ENCODE results near the gene SLC50A1. TPM values are rescaled to one million over a fixed set of nuclear protein-coding genes. Genes with fewer than 3 reads are reported as not detected.

The SLC50A1 gene, protein sequence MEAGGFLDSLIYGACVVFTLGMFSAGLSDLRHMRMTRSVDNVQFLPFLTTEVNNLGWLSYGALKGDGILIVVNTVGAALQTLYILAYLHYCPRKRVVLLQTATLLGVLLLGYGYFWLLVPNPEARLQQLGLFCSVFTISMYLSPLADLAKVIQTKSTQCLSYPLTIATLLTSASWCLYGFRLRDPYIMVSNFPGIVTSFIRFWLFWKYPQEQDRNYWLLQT
- total RNA-seq, result 100 to 1,000 TPM; 102 to 130 TPM

GRCh38 chr1:155135415-155136028 lies at the start of gene SLC50A1:
Gene SLC50A1 (plus strand): TSS chr1:155135852. CDS start chr1:155135912, 60 bp downstream.
- H3K9ac ChIP-seq (ENCODE audit: low read depth in 2 of 2, low read length in 2 of 2), result peak within 1 kb of the TSS; percentile 97
- TF ChIP-seq, protein P1, sequence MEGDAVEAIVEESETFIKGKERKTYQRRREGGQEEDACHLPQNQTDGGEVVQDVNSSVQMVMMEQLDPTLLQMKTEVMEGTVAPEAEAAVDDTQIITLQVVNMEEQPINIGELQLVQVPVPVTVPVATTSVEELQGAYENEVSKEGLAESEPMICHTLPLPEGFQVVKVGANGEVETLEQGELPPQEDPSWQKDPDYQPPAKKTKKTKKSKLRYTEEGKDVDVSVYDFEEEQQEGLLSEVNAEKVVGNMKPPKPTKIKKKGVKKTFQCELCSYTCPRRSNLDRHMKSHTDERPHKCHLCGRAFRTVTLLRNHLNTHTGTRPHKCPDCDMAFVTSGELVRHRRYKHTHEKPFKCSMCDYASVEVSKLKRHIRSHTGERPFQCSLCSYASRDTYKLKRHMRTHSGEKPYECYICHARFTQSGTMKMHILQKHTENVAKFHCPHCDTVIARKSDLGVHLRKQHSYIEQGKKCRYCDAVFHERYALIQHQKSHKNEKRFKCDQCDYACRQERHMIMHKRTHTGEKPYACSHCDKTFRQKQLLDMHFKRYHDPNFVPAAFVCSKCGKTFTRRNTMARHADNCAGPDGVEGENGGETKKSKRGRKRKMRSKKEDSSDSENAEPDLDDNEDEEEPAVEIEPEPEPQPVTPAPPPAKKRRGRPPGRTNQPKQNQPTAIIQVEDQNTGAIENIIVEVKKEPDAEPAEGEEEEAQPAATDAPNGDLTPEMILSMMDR (IDR thresholded peaks at IDR 0.05), result peak; percentile 21
- intact Hi-C loops (cut with DNase I), result no loop called here
- peaks cover 6% of the 10 kb centered on the region for H3K36me3 ChIP-seq
- peaks cover 20% of the 10 kb centered on the region for H3K4me1 ChIP-seq
- H3K27ac ChIP-seq, result peak within 1 kb of the TSS; percentile 98
- peak within 1 kb of the TSS; percentile 45 for H3K4me3 ChIP-seq
- H3K27me3 ChIP-seq, result no peaks in the 10 kb centered on the region
- DNase-seq, result peak; percentile 95
- no peaks in the 10 kb centered on the region for H3K9me3 ChIP-seq

GRCh38 chr1:155086128-155086741 lies 49.4 kb upstream of the SLC50A1 start:
- peak overlapping the region; percentile 95 for H3K27ac ChIP-seq
- H3K9me3 ChIP-seq, result no peaks in the 10 kb centered on the region
- TF ChIP-seq, protein P1 (IDR thresholded peaks at IDR 0.05), result peak; percentile 99
- peaks cover 11% of the 10 kb centered on the region for H3K27me3 ChIP-seq
- H3K36me3 ChIP-seq, result no peaks in the 10 kb centered on the region
- intact Hi-C loops (cut with DNase I), result no loop called here
- H3K4me1 ChIP-seq, result peaks cover 29% of the 10 kb centered on the region
- DNase-seq, result peak; percentile 77
- H3K9ac ChIP-seq (ENCODE audit: low read depth in 2 of 2, low read length in 2 of 2), result peak overlapping the region in 1 of 2 donors; percentile 86
- peak overlapping the region; percentile 56 for H3K4me3 ChIP-seq

- no peak overlapping the region for H3K27ac ChIP-seq
- H3K9me3 ChIP-seq, result no peaks in the 10 kb centered on the region
- intact Hi-C loops (cut with DNase I), result no loop called here
- H3K4me1 ChIP-seq, result peaks cover 29% of the 10 kb centered on the region
- TF ChIP-seq, protein P1 (IDR thresholded peaks at IDR 0.05), result no peak
- peaks cover 6% of the 10 kb centered on the region for H3K27me3 ChIP-seq
- DNase-seq, result no peak
- H3K4me3 ChIP-seq, result no peak overlapping the region
- no peak overlapping the region for H3K9ac ChIP-seq (ENCODE audit: low read depth in 2 of 2, low read length in 2 of 2)
- no peaks in the 10 kb centered on the region for H3K36me3 ChIP-seq
These were observed 48.7 kb upstream of the SLC50A1 start for GRCh38 chr1:155086856-155087535.

GRCh38 chr1:155091071-155092051 lies 44.3 kb upstream of the SLC50A1 start:
- TF ChIP-seq, protein P1 (IDR thresholded peaks at IDR 0.05), result peak; percentile 99
- no peaks in the 10 kb centered on the region for H3K36me3 ChIP-seq
- H3K4me1 ChIP-seq, result peaks cover 6% of the 10 kb centered on the region
- H3K27me3 ChIP-seq, result no peaks in the 10 kb centered on the region
- H3K9me3 ChIP-seq, result no peaks in the 10 kb centered on the region
- H3K4me3 ChIP-seq, result no peak overlapping the region
- peak overlapping the region in 1 of 2 donors; percentile 32 for H3K9ac ChIP-seq (ENCODE audit: low read depth in 2 of 2, low read length in 2 of 2)
- no peak overlapping the region for H3K27ac ChIP-seq
- intact Hi-C loops (cut with DNase I), result loop anchor here (1.0 kb wide), 1 partner anchor 77 kb away; no protein-coding TSS in a partner anchor
- DNase-seq, result peak; percentile 85
